ENCODE data around the gene NKD1. TPM values are rescaled to one million over a fixed set of nuclear protein-coding genes. Genes with fewer than 3 reads are reported as not detected.

The NKD1 gene
- total RNA-seq, 1 experiment from 2014 or later, result 11.4 TPM

DNA sequence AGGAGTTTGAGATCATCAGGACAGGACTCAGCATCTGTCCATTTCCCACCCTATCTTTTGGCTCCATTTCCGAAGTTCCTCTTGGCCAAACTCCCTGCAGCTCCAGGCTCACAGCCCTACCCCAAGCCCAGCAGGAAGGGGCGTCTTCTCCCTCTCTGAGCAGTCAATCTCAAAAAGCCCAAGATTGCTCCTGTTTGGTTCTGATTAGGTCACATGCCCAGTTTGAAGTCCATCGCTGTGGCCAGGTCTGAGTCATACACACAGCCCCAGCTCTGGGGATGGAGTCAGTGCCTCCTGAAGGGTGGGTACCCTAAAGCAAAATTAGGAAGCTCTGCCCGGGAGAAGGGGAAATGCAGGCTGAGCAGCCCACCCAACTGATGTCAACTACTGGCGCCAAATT, 109.0 kb downstream of the NKD1 start:
- no peaks in the 10 kb centered on the region for H4K20me1 ChIP-seq (ENCODE audit: insufficient read depth)
- ATAC-seq (no peak), DNase-seq (ENCODE audit: low read depth, low spot score) (no peak)
- peaks cover 0 to under 1% of the 10 kb centered on the region in 2 experiments; a peak in 2 of 4 replicates for H3K9me3 ChIP-seq (ENCODE audit: control insufficient read depth in 1 of 2, insufficient read depth in 1 of 2, low read depth in 1 of 2, low read length in 2 of 2)
- RAD21 ChIA-PET (ENCODE audit: low non-redundant PET in 1 of 2, low total read pairs in 2 of 2, uncharacterized antibody in 2 of 2, unreplicated experiment in 2 of 2), result no interaction called here
- POLR2A ChIA-PET, result no interaction called here
- no peaks in the 10 kb centered on the region for H3K36me3 ChIP-seq (ENCODE audit: control insufficient read depth in 1 of 2, insufficient read depth in 2 of 2, low read length in 2 of 2)
- no peak overlapping the region for H2AFZ ChIP-seq (ENCODE audit: low read depth, low read length, poor library complexity, severe bottlenecking)
- no TSS peak for BruUV-seq (replicated peaks)
- intact Hi-C loops (cut with micrococcal nuclease), result no loop called here
- no peak overlapping the region for H3K4me3 ChIP-seq (replicated peaks in 1 of 2; ENCODE audit: low read depth in 1 of 2, low read length in 2 of 2)
- no peak overlapping the region for H3K4me2 ChIP-seq (ENCODE audit: low read length)
- no peaks in the 10 kb centered on the region for H3K9me2 ChIP-seq (ENCODE audit: insufficient read depth)
- no peak overlapping the region for H3K27ac ChIP-seq (ENCODE audit: low read depth, low read length)
- TF ChIP-seq ELF1 (IDR thresholded peaks at IDR 0.05; ENCODE audit: borderline replicate concordance, low read depth) (no peak), POLR2A (IDR thresholded peaks at IDR 0.05; ENCODE audit: borderline replicate concordance, extremely low read depth, insufficient read depth, insufficient read length) (no peak), POLR2AphosphoS5 (IDR thresholded peaks at IDR 0.05; ENCODE audit: low read depth, low read length) (no peak), FOSL1 (IDR thresholded peaks at IDR 0.05; ENCODE audit: low read depth) (no peak), CBX3 (IDR thresholded peaks at IDR 0.05; ENCODE audit: low read depth) (no peak)
- TF ChIP-seq, protein P1, sequence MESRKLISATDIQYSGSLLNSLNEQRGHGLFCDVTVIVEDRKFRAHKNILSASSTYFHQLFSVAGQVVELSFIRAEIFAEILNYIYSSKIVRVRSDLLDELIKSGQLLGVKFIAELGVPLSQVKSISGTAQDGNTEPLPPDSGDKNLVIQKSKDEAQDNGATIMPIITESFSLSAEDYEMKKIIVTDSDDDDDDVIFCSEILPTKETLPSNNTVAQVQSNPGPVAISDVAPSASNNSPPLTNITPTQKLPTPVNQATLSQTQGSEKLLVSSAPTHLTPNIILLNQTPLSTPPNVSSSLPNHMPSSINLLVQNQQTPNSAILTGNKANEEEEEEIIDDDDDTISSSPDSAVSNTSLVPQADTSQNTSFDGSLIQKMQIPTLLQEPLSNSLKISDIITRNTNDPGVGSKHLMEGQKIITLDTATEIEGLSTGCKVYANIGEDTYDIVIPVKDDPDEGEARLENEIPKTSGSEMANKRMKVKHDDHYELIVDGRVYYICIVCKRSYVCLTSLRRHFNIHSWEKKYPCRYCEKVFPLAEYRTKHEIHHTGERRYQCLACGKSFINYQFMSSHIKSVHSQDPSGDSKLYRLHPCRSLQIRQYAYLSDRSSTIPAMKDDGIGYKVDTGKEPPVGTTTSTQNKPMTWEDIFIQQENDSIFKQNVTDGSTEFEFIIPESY (IDR thresholded peaks at IDR 0.05; ENCODE audit: extremely low read depth, insufficient replicate concordance, low read length), result no peak
- TF ChIP-seq, protein P2, sequence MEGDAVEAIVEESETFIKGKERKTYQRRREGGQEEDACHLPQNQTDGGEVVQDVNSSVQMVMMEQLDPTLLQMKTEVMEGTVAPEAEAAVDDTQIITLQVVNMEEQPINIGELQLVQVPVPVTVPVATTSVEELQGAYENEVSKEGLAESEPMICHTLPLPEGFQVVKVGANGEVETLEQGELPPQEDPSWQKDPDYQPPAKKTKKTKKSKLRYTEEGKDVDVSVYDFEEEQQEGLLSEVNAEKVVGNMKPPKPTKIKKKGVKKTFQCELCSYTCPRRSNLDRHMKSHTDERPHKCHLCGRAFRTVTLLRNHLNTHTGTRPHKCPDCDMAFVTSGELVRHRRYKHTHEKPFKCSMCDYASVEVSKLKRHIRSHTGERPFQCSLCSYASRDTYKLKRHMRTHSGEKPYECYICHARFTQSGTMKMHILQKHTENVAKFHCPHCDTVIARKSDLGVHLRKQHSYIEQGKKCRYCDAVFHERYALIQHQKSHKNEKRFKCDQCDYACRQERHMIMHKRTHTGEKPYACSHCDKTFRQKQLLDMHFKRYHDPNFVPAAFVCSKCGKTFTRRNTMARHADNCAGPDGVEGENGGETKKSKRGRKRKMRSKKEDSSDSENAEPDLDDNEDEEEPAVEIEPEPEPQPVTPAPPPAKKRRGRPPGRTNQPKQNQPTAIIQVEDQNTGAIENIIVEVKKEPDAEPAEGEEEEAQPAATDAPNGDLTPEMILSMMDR (IDR thresholded peaks at IDR 0.05 in 2 of 3, conservative IDR thresholded peaks at IDR 0.05 in 1 of 3; ENCODE audit: borderline replicate concordance in 1 of 3, insufficient read depth in 1 of 3, low read depth in 2 of 3, low read length in 2 of 3), result no peak
- TF ChIP-seq, protein P3, sequence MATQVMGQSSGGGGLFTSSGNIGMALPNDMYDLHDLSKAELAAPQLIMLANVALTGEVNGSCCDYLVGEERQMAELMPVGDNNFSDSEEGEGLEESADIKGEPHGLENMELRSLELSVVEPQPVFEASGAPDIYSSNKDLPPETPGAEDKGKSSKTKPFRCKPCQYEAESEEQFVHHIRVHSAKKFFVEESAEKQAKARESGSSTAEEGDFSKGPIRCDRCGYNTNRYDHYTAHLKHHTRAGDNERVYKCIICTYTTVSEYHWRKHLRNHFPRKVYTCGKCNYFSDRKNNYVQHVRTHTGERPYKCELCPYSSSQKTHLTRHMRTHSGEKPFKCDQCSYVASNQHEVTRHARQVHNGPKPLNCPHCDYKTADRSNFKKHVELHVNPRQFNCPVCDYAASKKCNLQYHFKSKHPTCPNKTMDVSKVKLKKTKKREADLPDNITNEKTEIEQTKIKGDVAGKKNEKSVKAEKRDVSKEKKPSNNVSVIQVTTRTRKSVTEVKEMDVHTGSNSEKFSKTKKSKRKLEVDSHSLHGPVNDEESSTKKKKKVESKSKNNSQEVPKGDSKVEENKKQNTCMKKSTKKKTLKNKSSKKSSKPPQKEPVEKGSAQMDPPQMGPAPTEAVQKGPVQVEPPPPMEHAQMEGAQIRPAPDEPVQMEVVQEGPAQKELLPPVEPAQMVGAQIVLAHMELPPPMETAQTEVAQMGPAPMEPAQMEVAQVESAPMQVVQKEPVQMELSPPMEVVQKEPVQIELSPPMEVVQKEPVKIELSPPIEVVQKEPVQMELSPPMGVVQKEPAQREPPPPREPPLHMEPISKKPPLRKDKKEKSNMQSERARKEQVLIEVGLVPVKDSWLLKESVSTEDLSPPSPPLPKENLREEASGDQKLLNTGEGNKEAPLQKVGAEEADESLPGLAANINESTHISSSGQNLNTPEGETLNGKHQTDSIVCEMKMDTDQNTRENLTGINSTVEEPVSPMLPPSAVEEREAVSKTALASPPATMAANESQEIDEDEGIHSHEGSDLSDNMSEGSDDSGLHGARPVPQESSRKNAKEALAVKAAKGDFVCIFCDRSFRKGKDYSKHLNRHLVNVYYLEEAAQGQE (IDR thresholded peaks at IDR 0.05; ENCODE audit: low read depth), result no peak
- no peak overlapping the region for H3K9ac ChIP-seq (ENCODE audit: low read length)
- CTCF ChIA-PET, result interaction anchor here (2.0 kb wide), 1 partner anchor 8 kb away, joined by 4 read pairs; no protein-coding TSS in a partner anchor
- H3K4me1 ChIP-seq (ENCODE audit: control insufficient read depth in 1 of 2, insufficient read depth in 2 of 2, low read length in 2 of 2), result no peaks in the 10 kb centered on the region
- no peaks in the 10 kb centered on the region for H3K27me3 ChIP-seq (ENCODE audit: insufficient read depth, low read length)
- no peaks in the 10 kb centered on the region for H3K79me2 ChIP-seq (ENCODE audit: insufficient read depth, low read length)
